GM21367 (cell line): ENCODE results near the gene ZNF133.
"Not testable (repeated sequence)": the region's sequence is repeated elsewhere in the genome, so short reads cannot be mapped to it uniquely, and the experiment has no call there.

ENCODE experiments used
- ATAC-seq: cut with Tn5 transposase; IDR thresholded peaks from one replicate; pipeline ENCODE4 v1.9.1; 2021; ENCODE audit not compliant: unreplicated experiment

The ZNF133 gene

DNA sequence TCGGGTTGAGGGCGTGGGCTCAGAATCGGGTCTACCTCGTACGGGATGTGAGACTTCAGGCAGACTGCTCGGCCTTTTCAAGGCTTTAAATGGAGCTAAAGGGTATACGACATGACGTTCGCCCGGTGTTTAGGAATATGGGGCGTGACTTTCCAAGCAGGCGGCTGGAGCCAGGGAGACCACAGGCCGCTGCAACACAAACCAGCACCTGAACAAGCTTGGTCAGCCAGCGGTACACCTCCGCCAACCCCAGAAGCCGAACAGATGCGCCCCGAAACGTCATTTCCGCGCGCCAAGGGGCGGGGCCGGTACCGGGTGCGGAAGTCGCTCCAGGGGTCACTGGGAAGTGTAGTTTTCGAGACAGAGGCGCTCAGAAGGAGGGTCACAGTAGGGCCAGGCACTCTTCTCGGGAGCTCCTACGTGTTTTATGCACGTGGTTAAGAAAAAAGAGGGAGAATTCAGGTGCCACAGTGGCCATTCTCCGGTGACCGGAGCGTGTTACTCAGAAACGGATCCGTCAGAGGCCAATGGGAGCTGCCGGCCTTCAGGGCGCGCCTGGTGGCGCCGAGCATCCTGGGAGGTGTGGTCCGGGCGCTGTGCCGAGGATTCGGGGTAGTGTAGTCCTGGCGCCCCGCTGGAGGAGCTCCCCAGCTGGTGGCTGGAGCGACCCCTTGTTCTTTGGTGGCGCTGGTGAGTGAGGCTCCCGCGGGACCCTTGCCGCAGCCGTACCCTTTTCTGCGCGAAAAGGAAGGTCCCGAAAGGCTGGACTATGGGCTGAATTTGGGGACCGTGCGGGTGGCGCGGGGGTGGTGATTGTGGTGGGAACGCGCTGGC is at the start of gene ZNF133:
Gene ZNF133 (plus strand): TSS at position 613 of the 834 bp plus-strand sequence. CDS start 17,160 bp downstream, outside the sequence.
- ATAC-seq: peak; percentile 96

DNA sequence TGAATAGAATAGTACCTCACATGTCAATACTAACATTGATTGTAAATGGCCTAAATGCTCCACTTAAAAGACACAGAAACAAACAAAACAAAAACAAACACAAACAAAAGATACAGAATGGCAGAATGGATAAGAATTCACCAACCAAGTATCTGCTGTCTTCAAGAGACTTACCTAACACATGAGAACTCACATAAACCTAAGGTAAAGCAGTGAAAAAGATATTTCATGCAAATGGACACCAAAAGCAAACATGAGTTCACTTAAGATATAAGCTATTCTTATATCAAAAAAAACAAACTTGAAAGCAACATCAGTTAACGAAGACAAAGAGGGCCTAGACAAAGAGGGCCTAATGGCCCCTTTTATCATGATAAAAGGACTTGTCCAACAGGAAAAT is 47.3 kb upstream of the ZNF133 start:
- no peak for ATAC-seq

DNA sequence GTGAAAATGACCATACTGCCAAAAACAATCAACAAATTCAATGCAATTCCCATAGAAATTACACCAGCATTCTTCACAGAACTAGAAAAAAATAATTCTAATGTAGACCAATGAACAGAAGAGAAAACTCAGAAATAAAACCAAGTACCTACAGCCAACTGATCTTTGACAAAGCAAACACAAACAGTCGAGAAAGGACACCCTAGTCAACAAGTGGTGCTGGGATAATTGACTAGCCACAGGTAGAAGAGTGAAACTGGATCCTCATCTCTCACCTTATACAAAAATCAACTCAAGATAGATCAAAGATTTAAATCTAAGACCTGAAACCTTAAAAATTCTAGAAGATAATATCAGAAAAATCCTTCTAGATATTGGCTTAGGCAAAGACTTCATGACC is 44.5 kb upstream of the ZNF133 start:
- ATAC-seq: no peak

DNA sequence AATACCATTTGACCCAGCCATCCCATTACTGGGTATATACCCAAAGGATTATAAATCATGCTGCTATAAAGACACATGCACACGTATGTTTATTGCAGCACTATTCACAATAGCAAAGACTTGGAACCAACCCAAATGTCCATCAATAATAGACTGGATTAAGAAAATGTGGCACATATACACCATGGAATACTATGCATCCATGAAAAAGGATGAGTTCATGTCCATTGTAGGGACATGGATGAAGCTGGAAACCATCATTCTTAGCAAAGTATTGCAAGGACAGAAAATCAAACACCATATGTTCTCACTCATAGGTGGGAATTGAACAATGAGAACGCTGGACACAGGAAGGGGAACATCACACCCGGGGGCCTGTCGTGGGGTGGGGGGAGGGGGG is 39.8 kb upstream of the ZNF133 start:
- not testable (repeated sequence) for ATAC-seq

DNA sequence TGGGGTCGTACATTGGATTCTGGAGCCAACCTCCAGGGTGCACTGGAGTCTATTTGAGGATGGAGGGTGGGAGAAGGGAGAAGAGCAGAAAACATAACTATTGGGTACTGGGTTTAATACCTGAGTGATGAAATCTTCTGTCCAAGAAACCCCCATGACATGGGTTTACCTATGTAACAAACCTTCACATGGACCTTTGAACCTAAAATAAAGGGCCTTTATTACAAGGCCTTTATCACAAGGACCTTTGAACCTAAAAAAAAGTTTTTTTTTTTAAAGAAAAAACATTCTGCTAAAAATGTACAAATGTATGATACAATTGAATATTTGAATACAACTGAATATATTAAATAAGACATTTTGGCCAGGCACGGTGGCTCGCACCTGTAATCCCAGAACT is 38.1 kb upstream of the ZNF133 start:
- no peak for ATAC-seq

DNA sequence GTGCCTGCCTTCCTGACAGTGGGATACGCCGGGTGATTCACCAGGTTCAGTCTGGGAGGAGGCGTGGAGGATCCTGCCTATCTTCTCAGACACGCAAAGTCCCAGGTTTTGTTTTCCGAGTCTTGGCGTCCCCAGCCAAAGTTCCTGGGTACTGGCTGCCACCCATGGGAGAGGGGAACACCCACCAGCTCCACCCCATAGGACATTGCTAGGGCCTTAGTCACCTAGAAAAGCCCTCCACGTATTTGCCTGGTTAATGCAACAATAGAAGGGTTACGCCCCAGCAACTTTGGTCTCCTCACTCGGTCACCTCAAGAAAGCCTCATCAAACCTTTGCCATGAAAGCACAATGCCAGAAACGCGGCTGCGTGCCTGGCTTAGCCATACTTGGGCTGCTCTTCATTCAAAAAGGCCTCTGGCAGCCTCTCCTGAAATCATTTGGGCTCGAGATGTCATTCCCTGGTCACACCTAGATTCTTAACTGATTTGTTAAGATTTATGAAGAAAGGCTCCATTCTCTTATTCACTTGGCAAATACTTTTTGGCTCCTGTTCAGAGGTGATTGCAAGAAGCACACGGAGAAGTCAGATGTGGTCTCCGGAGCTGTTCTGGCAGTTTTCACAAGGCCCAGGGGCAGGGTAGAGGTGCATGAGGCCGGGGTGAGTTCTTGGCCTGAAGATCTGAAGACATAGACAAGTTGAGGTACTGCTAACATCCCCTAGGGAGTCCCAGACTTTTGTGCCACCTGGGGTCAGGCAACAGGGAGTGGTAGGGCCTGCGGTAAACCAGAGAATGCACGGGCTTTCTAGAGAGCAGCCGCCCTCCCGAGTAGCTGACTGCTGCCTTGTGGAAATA is 35.5 kb upstream of the ZNF133 start:
- ATAC-seq: no peak

DNA sequence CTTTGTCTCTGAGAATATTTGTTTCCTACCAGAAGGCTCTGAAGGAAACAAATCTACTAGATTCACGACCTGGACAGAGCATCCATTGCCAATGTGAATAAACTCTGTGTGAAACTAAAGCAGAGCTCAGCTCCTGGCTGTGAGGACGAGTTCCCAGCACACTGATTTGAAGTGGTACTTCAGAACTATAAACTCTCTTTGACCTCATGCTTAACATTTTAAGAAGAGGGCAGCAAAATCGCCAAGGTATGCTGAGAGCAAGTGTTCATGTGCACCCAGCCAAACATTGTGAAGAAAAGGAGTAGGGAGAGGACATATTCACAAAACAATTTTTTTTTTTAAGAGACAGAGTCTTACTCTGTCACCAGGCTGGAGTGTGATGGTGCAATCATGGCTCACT is 33.7 kb upstream of the ZNF133 start:
- ATAC-seq: no peak

DNA sequence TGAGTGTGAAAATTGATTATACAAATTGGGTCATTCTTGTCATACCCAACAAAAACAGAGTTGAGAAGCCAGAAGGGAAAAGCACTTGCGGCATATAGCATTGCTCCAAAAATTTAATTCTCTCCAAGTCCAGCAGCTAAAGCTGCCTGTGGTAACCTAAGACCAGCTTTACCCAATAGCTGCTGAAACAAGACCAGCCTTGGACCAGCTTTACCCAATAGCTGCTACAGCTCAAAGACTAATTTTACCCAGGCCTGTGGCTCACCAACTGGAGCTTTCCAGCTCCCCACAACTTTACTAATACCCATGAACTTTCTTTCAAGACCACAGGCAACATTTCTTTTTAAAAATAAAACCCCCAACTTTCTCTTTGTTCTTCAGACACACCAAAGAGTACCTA is 32.8 kb upstream of the ZNF133 start:
- ATAC-seq: no peak

DNA sequence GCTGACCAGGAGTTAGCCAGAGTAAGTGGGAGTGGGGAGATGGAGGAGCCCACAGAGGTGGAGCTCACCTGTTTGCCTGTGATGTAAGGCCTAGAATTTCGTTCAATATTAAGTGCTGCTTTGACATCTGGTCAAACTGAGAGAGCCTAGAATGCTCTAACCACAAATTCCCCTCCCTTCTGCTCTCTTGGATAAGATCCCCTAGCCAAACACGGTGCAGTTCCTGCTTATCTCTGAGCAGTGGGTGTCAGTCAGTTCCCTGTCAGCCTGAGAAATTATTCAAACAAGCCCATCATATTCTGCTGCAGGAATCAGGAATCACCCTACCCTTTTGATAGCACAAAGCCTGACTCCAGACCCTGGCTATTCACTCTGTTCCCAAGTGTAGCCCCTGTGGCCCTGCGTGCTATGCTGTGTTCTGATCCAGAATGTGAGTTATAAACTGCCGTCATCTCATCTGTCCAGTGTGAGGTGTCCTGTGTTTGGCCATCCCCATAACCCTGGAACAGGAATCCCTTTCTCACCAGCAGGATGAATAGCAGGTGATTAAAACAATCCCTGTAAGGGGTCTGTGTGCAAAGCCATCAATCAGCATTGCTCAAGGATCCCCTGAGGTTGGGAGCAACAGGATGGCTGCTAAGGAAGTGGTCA is 31.8 kb upstream of the ZNF133 start:
- no peak for ATAC-seq

DNA sequence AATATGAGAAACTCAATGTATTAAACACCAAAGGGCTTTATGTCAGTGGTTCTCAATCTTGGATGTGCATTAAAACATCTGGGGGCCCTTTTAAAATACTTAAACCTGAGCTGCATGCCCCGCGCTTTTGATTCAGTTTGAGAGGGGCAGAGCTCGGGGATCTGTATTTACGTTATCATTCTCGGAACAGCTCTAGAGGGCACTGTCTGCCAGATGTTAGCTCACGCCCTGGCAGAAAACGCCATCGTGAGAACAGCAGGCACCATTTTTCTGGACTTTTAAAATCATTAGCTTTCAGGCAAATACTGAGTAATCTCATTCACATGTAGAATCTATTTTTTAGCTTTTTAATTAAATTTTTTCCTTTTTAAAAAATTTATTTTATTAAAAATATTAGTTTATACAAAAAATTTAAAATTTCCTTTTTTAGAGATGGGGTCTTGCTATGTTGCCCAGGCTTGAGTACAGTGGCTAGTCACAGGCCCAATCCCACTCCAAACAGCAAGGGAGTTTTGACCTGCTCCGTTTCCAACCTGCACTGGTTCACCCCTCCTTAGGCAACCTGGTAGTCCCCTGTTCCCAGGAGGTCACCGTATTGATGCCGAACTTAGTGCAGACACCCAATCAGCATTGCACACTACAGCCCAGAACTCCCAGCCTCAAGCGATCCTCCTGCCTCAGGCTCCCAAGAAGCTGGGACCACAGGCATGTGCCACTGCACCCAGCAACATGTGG is 30.0 kb upstream of the ZNF133 start:
- ATAC-seq: no peak

DNA sequence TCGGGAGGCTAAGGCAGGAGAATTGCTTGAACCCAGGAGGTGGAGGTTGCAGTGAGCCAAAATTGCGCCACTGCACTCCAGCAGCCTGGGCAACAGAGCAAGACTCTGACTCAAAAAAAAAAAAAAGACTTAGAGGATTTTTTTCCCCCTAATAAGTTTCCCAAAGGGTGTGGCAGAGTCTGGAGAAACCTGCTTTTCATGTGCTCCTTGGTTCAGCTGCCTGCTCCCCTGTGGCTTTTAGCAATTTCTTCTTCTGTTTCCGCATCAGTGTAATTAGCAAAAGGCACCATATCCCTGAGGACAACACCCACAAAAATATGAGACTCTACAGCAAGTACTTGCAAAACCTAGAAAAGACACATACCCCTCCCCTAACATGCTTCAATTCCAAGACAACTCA is 28.6 kb upstream of the ZNF133 start:
- no peak for ATAC-seq

DNA sequence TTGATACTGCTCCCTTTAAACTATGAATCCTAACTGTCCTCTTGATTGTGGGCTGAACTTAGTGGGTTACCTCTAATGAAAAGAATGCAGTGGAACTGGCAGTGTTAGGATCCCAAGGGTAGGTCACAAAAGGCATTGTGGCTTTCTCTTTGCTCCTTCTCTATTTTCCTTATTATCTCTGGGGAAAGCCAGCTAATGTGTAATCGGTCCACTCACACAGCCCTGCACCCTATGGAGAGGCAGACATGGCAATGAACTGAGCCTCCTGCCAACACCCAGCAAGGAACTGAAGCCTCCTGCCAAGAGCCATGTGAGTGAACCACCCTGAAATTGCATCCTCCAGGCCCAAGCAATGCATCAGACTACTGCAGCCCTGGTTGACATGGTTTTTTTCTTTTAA is 24.6 kb upstream of the ZNF133 start:
- ATAC-seq: no peak

DNA sequence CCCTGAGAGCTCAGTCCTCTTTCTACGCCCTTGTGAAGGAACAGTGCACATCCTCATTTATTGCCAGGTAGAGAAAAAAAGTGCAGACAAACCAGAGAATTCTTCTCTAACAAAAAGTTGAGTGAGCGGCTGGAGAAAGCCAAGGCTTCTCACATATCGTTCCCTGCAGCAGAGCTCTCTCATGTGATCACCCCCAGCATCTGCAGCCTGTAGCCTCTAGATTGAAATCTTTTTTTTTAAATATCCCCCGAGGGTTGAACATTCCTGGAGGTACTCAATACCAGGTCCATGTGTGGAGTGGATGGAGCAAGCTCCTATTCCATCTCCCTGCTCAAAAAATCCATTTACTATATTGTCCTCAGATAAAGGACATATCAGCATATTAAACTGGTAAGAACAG is 22.9 kb upstream of the ZNF133 start:
- no peak for ATAC-seq

DNA sequence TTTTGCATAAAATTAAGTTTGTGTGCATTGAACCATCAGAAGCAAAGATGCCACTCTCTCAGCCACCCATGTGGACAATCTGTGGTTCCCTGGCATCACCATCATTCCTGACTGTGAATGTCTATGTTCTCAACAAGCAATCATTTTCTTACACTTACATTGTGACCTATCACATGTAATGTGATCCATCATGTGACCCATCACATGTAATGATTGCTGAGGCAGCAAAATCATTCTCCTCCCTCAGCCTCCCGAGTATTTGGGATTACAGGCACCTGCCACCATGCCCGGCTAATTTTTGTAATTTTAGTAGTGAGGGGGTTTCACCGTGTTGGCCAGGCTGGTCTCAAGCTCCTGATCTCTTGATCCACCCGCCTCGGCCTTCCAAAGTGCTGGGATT is 22.0 kb upstream of the ZNF133 start:
- no peak for ATAC-seq

DNA sequence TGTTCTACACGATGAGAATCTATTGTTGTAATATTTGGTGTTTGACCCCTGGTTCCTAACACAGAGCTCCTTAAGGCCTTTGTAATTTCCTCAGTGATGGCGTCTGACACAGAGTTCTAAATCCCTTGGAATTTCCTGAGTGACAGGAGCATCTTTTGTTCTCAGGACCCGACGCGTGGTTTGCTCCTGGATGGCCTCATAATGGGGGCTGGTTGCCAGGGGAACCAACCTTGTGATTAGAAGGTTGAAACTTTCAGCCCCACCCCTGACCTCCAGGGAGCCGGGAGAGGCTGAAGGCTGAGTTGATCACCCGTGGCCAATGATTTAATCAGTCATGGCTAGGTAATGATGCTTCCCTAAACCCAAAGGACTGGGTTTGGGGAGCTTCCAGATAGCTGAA is 20.5 kb upstream of the ZNF133 start:
- ATAC-seq: no peak

DNA sequence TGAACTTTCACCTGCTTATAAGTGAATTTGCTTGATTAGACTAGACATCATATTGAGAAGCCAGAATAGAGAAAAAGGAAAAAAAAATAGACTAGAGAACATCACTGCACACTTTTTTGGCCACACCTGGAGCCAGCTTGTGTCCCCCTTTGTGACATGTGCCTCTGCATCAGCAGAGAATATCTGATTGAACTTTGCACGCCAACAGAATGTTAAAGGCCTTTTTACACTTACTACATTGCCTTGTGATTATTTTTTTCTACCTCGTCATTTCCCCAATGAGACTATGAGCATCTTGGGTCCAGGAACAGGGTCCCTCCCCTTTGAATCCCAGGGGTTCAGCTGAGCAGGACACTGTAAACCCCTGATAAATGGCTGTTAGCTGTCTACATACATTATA is 17.2 kb upstream of the ZNF133 start:
- ATAC-seq: no peak

DNA sequence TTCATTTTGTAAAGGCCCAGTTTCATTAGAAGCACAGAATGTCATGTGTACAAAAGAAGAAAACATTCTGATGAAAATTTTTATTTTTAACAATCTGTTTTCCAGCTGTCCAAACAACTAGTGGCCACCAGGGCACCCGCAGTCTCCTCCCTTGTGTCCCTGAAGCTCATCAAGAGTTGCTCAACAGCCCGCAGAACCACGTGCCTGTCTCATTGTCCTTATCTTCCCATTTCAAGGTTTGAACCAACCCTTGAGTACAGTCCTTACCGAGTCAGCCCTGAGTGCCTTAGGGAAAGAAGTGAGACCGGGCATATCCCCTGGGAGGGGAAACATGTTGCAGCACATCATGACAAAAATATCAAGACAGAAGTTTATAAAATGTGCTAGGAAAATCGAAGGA is 15.9 kb upstream of the ZNF133 start:
- ATAC-seq: no peak

DNA sequence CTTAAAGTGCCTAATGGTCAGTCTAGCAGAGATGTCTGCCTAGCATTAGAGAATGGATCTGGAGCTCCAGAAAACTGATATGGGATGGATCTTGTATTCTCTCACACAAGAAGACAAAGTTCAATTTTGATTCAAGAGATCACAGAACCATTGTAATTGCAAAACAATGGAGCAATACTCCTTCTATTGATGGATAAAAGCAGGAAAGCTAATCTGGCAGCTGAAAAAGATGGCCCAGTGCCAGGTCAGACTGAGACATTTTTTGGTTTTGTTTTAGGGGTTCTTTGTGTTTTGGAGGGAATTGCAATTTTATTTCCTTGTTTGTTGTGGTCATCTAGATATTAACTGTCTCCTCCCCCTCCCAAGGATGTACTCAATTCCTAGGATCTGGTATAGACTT is 14.6 kb upstream of the ZNF133 start:
- ATAC-seq: no peak

DNA sequence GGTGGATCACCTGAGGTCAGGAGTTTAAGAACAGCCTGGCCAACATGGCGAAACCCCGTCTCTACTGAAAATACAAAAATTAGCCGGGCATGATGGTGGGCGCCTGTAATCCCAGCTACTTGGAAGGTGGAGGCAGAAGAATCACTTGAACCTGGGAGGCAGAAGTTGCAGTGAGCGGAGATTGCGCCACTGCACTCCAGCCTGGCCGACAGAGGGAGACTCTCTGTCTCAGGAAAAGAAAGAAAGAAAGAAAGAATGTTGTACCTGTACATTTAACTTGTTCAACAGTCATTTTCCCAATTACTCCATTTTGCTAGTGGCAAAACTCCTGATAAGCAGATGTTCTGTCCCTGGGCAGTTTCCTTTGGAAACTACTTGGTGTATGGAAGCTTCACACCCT is 12.4 kb upstream of the ZNF133 start:
- ATAC-seq: not testable (repeated sequence)

DNA sequence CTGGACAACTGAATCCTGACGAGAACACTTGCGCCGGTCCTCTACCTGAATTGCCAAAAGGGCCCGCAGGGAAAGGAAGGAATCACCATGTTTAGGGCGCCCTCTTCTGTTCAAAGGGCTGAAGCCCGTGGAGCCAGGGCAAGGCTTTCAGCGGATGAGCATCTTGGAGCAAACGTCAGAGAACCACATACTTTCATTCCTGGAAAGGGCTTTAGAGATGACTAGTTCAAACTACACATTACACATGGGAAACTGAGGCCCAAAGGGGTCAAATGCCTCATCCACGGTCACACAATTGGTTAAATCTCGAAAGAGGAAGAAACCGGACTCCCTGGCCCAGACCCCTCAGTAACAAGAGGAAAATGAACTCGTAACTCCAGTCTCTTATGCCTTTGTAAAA is 11.5 kb upstream of the ZNF133 start:
- ATAC-seq: peak; percentile 64

DNA sequence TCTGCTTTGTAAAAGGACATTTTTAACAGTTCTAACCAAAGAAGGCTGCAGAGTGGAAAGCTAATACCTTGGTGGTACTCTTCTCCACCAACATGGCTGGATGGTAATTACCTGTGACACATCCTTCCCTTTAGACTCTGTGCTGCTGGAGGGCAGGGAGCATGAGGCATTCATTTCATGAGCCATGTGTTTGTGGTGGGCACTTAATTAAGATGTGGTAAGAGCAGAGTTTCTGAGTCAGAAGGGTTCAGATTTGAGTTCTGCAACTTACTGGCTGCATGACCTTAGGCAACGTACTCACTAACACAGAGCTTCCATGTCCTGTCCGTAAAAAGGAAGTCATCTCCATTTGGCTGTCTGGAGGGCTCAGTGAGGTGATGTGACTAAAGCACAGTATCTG is 9.1 kb upstream of the ZNF133 start:
- no peak for ATAC-seq
